ENCODE results near the gene ATP4B. TPM values are rescaled to one million over a fixed set of nuclear protein-coding genes. Genes with fewer than 3 reads are reported as not detected.

ATP4B gene
- total RNA-seq, 1 experiment from 2014 or later: not detected

- TF ChIP-seq POLR2AphosphoS5 (IDR thresholded peaks at IDR 0.05; ENCODE audit: low read depth, low read length) (no peak), REST (IDR thresholded peaks at IDR 0.05; ENCODE audit: insufficient read depth in 1 of 2, low read depth in 2 of 2, low read length in 1 of 2) (no peak), SIN3A (IDR thresholded peaks at IDR 0.05; ENCODE audit: borderline replicate concordance, insufficient read depth, low read depth, low read length) (no peak), CTCF (IDR thresholded peaks at IDR 0.05) (no peak), TCF7L2 (IDR thresholded peaks at IDR 0.05; ENCODE audit: low read depth, low read length) (no peak)
- in situ Hi-C loops (cut with HindIII; ENCODE audit: low pct_unique_long_range_greater_than_20kb, low sequenced_read_pairs): no loop called here
- Histone ChIP-seq H3K4me1 (ENCODE audit: control insufficient read depth, insufficient read depth, low read length) (peaks cover 10% of the 10 kb centered on the region), H3K9me3 (ENCODE audit: control insufficient read depth, insufficient read depth, low read depth, low read length) (no peaks in the 10 kb centered on the region), H3K27me3 (ENCODE audit: control insufficient read depth, insufficient read depth, low read length) (no peaks in the 10 kb centered on the region), H3K36me3 (ENCODE audit: control insufficient read depth, insufficient read depth, low read length) (no peaks in the 10 kb centered on the region), H3K27ac (ENCODE audit: low read length) (no peak overlapping the region), H3K4me3 (ENCODE audit: low read depth in 2 of 2, low read length in 2 of 2) (no peak overlapping the region)
- BruUV-seq (replicated peaks): no TSS peak
- intact Hi-C loops (cut with micrococcal nuclease; ENCODE audit: unreplicated experiment): no loop called here
- DNase-seq (ENCODE audit: low read depth, low spot score) (no peak), ATAC-seq (no peak)
- POLR2A ChIA-PET: interaction anchor here (0.9 kb wide), 1 partner anchor 170 kb away, joined by 6 read pairs; no protein-coding TSS in a partner anchor
- CTCF ChIA-PET: no interaction called here
Observed at GRCh38 chr13:113649212-113649611, 8.8 kb downstream of the ATP4B start.

GRCh38 chr13:113648216-113648610 is 9.8 kb downstream of the ATP4B start:
- ChIA-PET POLR2A (no interaction called here), CTCF (interaction anchor here (1.0 kb wide), 1 partner anchor 8 kb away, joined by 3 read pairs; no protein-coding TSS in a partner anchor)
- DNase-seq (ENCODE audit: low read depth, low spot score): no peak
- Histone ChIP-seq H3K4me3 (ENCODE audit: low read depth in 2 of 2, low read length in 2 of 2) (no peak overlapping the region), H3K27ac (ENCODE audit: low read length) (no peak overlapping the region), H3K27me3 (ENCODE audit: control insufficient read depth, insufficient read depth, low read length) (no peaks in the 10 kb centered on the region), H3K36me3 (ENCODE audit: control insufficient read depth, insufficient read depth, low read length) (no peaks in the 10 kb centered on the region), H3K4me1 (ENCODE audit: control insufficient read depth, insufficient read depth, low read length) (peaks cover 14% of the 10 kb centered on the region), H3K9me3 (ENCODE audit: control insufficient read depth, insufficient read depth, low read depth, low read length) (no peaks in the 10 kb centered on the region)
- in situ Hi-C loops (cut with HindIII; ENCODE audit: low pct_unique_long_range_greater_than_20kb, low sequenced_read_pairs): no loop called here
- intact Hi-C loops (cut with micrococcal nuclease; ENCODE audit: unreplicated experiment): no loop called here
- TF ChIP-seq SIN3A (IDR thresholded peaks at IDR 0.05; ENCODE audit: borderline replicate concordance, insufficient read depth, low read depth, low read length) (no peak), REST (IDR thresholded peaks at IDR 0.05; ENCODE audit: insufficient read depth in 1 of 2, low read depth in 2 of 2, low read length in 1 of 2) (no peak), TCF7L2 (IDR thresholded peaks at IDR 0.05; ENCODE audit: low read depth, low read length) (no peak), CTCF (IDR thresholded peaks at IDR 0.05) (no peak), POLR2AphosphoS5 (IDR thresholded peaks at IDR 0.05; ENCODE audit: low read depth, low read length) (no peak)
- no peak for ATAC-seq
- BruUV-seq (replicated peaks): no TSS peak
